GM23338 (cell line): ENCODE results near the gene KANK3. TPM values are rescaled to one million over a fixed set of nuclear protein-coding genes. Genes with fewer than 3 reads are reported as not detected.
A peak's percentile ranks its signal among the peaks of the same experiment; 100 is the strongest.

ENCODE experiments used
- ATAC-seq: fragments of 200-7000 bp; cut with Tn5 transposase; 3 replicates; pipeline ENCODE4 v1.9.1; 2020
- DNase-seq: peaks from one replicate; pipeline ENCODE4 v3.0.0-alpha.2; 2015; ENCODE audit warnings: low spot score
- H2AFZ ChIP-seq: fragments of 200-600 bp; sonication (generic); 2 replicates; pipeline ENCODE4 v1.8.0; 2016; ENCODE audit warnings: antibody characterized with exemption, mild to moderate bottlenecking, moderate library complexity
- H3F3A ChIP-seq: fragments of 200-600 bp; sonication (generic); replicated peaks from 2 replicates; pipeline ENCODE4 v1.8.0; 2017; ENCODE audit warnings: antibody characterized with exemption, mixed run types, low read depth
- H3K27ac ChIP-seq: fragments of 200-600 bp; sonication (generic); 2 replicates; pipeline ENCODE4 v1.6.1; 2016; ENCODE audit warnings: low read depth
- H3K27me3 ChIP-seq: fragments of 200-600 bp; sonication (generic); 2 replicates; pipeline ENCODE4 v1.8.0; 2016; ENCODE audit warnings: mild to moderate bottlenecking, mixed run types, moderate library complexity; ENCODE audit not compliant: insufficient read depth
- H3K36me3 ChIP-seq: fragments of 200-600 bp; sonication (generic); 2 replicates; pipeline ENCODE4 v1.8.0; 2016; ENCODE audit warnings: mild to moderate bottlenecking; ENCODE audit not compliant: insufficient read depth
- H3K4me1 ChIP-seq: fragments of 200-600 bp; sonication (generic); 2 replicates; pipeline ENCODE4 v1.8.0; 2016; ENCODE audit warnings: mild to moderate bottlenecking, moderate library complexity; ENCODE audit not compliant: insufficient read depth
- H3K4me2 ChIP-seq: fragments of 200-600 bp; sonication (generic); 2 replicates; pipeline ENCODE4 v1.7.1; 2017; ENCODE audit warnings: mixed run types
- H3K4me3 ChIP-seq: fragments of 200-600 bp; sonication (generic); 2 replicates; pipeline ENCODE4 v1.6.1; 2016; ENCODE audit warnings: mixed run types
- H3K79me2 ChIP-seq: fragments of 200-600 bp; sonication (generic); replicated peaks from 2 replicates; pipeline ENCODE4 v1.8.0; 2017; ENCODE audit warnings: mild to moderate bottlenecking; ENCODE audit not compliant: insufficient read depth
- H3K9me2 ChIP-seq: fragments of 200-600 bp; sonication (generic); 2 replicates; pipeline ENCODE4 v1.8.0; 2017; ENCODE audit not compliant: insufficient read depth
- H4K20me1 ChIP-seq: fragments of 200-600 bp; sonication (generic); replicated peaks from 2 replicates; pipeline ENCODE4 v1.8.0; 2017; ENCODE audit warnings: mild to moderate bottlenecking; ENCODE audit not compliant: insufficient read depth
- H3K27ac Mint-ChIP-seq: 2 replicates; pipeline ENCODE4 v1.8.0; 2020; ENCODE audit warnings: inconsistent platforms, mild to moderate bottlenecking, moderate library complexity, mixed read lengths
- H3K27me3 Mint-ChIP-seq: 3 replicates; pipeline ENCODE4 v1.8.0; 2022; ENCODE audit warnings: low read depth, mild to moderate bottlenecking, moderate library complexity, mixed read lengths, inconsistent platforms; ENCODE audit not compliant: insufficient read depth, poor library complexity
- H3K36me3 Mint-ChIP-seq: 3 replicates; pipeline ENCODE4 v1.8.0; 2021; ENCODE audit warnings: low read depth, mild to moderate bottlenecking, inconsistent platforms, moderate library complexity, mixed read lengths
- H3K4me1 Mint-ChIP-seq: 3 replicates; pipeline ENCODE4 v1.8.0; 2020; ENCODE audit warnings: mild to moderate bottlenecking, inconsistent platforms, mixed read lengths
- H3K4me3 Mint-ChIP-seq: 3 replicates; pipeline ENCODE4 v1.8.0; 2021; ENCODE audit warnings: moderate library complexity, mild to moderate bottlenecking, inconsistent platforms, mixed read lengths
- H3K9me3 Mint-ChIP-seq: 3 replicates; pipeline ENCODE4 v1.8.0; 2020; ENCODE audit warnings: moderate library complexity, mild to moderate bottlenecking, inconsistent platforms, mixed read lengths
- CREB1 ChIP-seq: fragments of 250-450 bp; sonication (Bioruptor Pico); IDR thresholded peaks from 2 replicates; pipeline ENCODE4 v1.5.0; 2020; ENCODE audit warnings: low read depth, mild to moderate bottlenecking, moderate library complexity
- CTCF ChIP-seq, 2 experiments: fragments of 200-600 bp in 1 of 2; sonication (generic) in 1 of 2; conservative IDR thresholded peaks; 2 replicates each; pipeline versions ENCODE4 v1.5.1 to v1.6.1; 2016 to 2017; ENCODE audit warnings: antibody characterized with exemption in 2 of 2, low read depth in 2 of 2, mild to moderate bottlenecking in 2 of 2, moderate library complexity in 1 of 2
- ETS1 ChIP-seq: IDR thresholded peaks from 2 replicates; pipeline ENCODE4 v1.6.1; 2016; ENCODE audit warnings: antibody characterized with exemption
- POLR2AphosphoS5 ChIP-seq: IDR thresholded peaks from 2 replicates; pipeline ENCODE4 v1.6.1; 2016; ENCODE audit warnings: antibody characterized with exemption, low read depth
- REST ChIP-seq: IDR thresholded peaks from one replicate; pipeline ENCODE4 v1.6.1; 2018; ENCODE audit warnings: antibody characterized with exemption; ENCODE audit not compliant: unreplicated experiment
- STAT1 ChIP-seq: IDR thresholded peaks from one replicate; pipeline ENCODE4 v1.6.1; 2016; ENCODE audit warnings: antibody characterized with exemption; ENCODE audit not compliant: unreplicated experiment
- ZNF114 ChIP-seq: fragments of 250-450 bp; sonication (Bioruptor Pico); IDR thresholded peaks from 2 replicates; pipeline ENCODE4 v1.5.0; 2020; ENCODE audit warnings: mild to moderate bottlenecking, moderate library complexity
- ZNF331 ChIP-seq: fragments of 250-450 bp; sonication (Bioruptor Pico); IDR thresholded peaks from 2 replicates; pipeline ENCODE4 v1.5.0; 2020; ENCODE audit warnings: low read depth, mild to moderate bottlenecking, moderate library complexity
- polyA plus RNA-seq: library from polyadenylated mRNA; unstranded; fragments of >200 nt; fragmentation: Nextera tagmentation; extraction: Ambion mirVana; gene quantifications from 2 replicates; pipeline ENCODE4 v1.2.1, GENCODE V29; 2016
- total RNA-seq: library from RNA; depleted of rRNA; stranded (reverse); fragments of >200 nt; shearing (Covaris generic); gene quantifications from 2 replicates; pipeline ENCODE4 v1.2.3, GENCODE V29; 2014

The KANK3 gene
- total and polyA plus RNA-seq, 2 experiments from 2014 or later: 2.0 to 9.3 TPM

- no peak for TF ChIP-seq REST
- TF ChIP-seq CREB1 (CRISPR knock-in tag): no peak
- no peak for TF ChIP-seq ETS1
- no peak for TF ChIP-seq CTCF (conservative IDR thresholded peaks at IDR 0.05; ENCODE audit: low read depth in 2 of 2)
- TF ChIP-seq ZNF114 (CRISPR knock-in tag): no peak
- no peak for TF ChIP-seq STAT1
These were observed 17.6 kb downstream of the KANK3 start (continued) for GRCh38 chr19:8325454-8325853.

GRCh38 chr19:8324186-8325050, 18.6 kb downstream of the KANK3 start:
- Mint-ChIP-seq H3K9me3 (no peaks in the 10 kb centered on the region; the same call in 2 of the 3 replicates), H3K27ac (no peak overlapping the region), H3K36me3 (peaks cover 29% of the 10 kb centered on the region), H3K4me3 (no peak overlapping the region), H3K4me1 (peaks cover 20% of the 10 kb centered on the region), H3K27me3 (peaks cover 28% of the 10 kb centered on the region)
- Histone ChIP-seq H3K27me3 (no peaks in the 10 kb centered on the region), H3K27ac (peak overlapping the region; percentile 79), H3F3A (peaks cover 47% of the 10 kb centered on the region), H3K9me2 (no peaks in the 10 kb centered on the region), H3K4me2 (no peak overlapping the region), H2AFZ (no peak overlapping the region), H4K20me1 (peaks cover 24% of the 10 kb centered on the region), H3K36me3 (peaks cover 7% of the 10 kb centered on the region), H3K79me2 (peaks cover 33% of the 10 kb centered on the region), H3K4me1 (peaks cover 24% of the 10 kb centered on the region), H3K4me3 (peak overlapping the region; percentile 13; the same call in 1 of the 2 replicates)
- TF ChIP-seq POLR2AphosphoS5 (peak; percentile 45), ZNF331 (CRISPR knock-in tag) (no peak), CTCF (conservative IDR thresholded peaks at IDR 0.05; ENCODE audit: low read depth in 2 of 2) (peak; percentile 29 to 45; a peak in 2 of 4 replicates)
- DNase-seq: peak; percentile 45
- ATAC-seq: peak; percentile 34
